GM21786 (cell line): ENCODE data around the gene ZNF778.
A peak's percentile ranks its signal among the peaks of the same experiment; 100 is the strongest.

Source experiments
- ATAC-seq: cut with Tn5 transposase; IDR thresholded peaks from one replicate; pipeline ENCODE4 v1.9.1; 2021; ENCODE audit not compliant: unreplicated experiment

The ZNF778 gene

DNA sequence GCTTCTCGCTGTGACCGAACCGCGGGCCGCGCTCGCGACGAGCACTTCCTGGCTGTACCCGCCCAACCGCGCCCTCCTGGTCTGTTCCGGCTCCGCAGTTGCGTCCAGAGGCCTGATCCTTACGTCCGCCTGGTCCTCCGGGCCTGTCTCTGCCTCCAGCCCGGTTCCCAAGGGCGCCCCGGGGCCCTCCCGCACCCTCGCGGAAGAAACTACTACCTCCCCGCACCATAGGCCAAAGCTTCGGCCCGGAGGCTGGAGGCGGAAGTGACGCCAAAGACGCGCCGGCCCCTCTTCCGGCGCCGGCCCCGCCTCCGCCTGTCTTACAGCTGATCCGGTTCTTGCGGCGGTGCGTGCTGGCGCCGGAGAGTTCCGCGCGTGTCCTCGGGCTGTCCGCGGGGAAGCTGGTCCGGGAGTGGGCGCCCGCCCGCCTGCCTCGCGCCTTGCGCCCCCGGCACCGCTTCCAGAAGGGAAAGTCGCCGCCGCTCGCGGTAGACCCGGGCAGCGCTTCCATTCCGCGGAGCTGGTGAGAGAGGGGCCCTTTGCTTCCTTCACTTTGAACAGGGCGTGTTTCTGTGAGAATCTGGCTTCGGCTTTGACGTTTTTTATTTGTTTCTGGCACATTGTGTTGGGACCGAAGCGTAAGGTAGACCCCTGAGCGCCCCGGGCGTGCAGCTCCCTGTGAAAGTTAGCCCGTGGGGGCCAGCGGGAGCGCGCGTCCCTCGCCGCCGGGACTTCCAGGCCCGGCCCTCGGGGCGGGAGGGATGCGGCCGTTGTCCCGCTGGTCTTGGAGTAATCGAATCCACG, at the start of gene ZNF778:
TSS of gene ZNF778 (plus strand) at position 316 of the 804 bp plus-strand sequence. CDS start 3,425 bp downstream, outside the sequence.
- peak; percentile 77 for ATAC-seq

DNA sequence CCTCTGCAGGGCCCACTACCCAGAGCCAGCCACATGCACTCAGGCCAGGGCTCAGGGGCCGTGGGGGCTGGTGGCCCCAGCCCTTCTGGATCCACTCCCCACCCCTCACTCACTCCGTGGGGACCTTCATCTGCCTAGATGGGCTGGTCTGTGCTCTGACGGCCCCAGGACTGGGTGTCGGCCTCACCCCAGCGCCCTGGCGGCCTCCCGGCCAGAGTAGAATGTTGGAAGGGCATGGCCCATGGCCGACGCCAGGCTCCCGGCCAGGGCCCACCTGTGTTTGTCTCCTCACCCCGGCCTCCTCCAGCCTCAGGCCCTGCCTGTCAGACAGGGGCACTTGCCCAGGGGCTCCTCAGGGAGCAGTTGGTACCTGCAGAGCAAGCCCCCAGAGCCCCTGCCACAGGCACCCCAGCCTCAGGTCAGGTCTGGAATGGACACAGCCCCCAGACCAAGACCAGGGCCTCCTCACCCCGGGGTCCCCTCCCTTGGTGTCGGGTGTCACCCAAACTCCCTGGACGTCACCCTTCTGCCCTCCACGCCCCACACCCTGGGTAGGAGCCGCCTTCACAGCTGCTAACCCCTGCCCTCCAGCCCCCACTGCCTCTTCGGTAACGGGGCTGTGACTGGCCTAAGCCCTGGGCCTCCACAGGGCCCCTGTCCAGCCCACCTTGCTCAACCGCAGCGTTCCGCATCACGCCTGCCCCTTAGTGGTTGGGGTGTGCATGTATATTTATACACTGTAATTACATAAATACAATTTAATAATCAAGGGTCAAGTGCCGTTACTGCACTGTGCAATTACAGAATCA, 48.9 kb upstream of the ZNF778 start:
- ATAC-seq = no peak

DNA sequence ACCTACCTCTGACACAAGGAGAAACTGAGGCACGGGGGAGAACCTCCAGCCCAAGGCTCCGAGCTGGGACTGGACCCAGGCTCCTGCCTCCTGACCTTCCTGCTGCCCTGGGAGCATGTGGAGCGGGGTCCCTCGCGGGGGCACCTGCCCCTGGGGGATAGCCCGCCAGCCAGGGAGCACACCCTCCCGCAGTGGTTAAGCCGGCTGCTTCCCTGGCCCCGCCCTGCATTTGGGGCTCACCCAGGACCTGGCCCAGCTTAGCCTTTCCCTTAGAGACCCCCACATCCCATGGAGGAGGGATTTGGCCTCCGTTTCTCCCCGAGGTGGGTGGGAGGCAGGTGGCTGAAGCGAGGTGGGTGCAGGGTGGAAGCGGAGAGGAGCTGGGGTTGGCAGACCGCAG, 47.7 kb upstream of the ZNF778 start:
- ATAC-seq = no peak

DNA sequence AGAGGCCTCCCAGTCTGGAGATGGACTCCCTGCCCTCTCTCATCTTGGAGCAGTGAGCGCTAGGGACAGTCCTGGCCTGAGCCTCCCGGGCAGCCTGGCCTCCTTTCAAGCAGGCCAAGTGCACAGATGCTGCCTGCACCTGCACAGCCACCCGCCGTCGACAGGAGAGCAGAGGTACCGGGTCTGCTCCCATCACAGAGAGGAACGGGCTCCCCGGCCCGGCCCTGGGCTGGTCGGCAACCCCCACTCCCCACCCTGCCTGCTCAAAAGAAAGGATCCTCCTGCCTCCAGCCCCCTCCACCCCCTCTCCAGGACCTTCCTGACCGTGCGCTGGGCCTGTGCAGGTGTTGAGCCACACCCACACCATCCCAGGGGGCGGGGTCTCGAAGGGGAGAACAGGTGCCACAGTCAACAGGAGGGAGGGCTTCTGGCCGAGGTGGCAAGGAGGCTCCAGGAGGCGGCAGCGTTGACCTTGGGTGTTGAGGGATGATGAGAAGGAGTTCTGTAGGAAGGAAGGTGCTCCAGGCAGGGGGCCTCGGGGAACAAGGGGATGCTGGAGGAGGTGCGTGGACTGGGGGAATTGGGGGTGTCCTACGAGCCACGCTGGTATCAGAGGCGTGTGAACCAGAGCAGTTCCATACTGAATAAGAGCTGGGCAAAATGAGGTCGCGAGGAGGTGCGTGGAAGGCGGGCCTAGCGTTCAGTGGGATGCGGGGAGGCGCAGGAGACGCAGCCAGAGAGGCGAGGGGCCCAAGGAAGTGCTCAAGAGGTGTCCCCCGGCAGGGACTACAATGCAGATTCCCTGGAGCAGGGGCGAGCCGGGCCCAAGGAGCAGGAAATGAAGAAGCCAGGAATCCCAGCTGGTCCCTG, 46.9 kb upstream of the ZNF778 start:
- no peak for ATAC-seq

DNA sequence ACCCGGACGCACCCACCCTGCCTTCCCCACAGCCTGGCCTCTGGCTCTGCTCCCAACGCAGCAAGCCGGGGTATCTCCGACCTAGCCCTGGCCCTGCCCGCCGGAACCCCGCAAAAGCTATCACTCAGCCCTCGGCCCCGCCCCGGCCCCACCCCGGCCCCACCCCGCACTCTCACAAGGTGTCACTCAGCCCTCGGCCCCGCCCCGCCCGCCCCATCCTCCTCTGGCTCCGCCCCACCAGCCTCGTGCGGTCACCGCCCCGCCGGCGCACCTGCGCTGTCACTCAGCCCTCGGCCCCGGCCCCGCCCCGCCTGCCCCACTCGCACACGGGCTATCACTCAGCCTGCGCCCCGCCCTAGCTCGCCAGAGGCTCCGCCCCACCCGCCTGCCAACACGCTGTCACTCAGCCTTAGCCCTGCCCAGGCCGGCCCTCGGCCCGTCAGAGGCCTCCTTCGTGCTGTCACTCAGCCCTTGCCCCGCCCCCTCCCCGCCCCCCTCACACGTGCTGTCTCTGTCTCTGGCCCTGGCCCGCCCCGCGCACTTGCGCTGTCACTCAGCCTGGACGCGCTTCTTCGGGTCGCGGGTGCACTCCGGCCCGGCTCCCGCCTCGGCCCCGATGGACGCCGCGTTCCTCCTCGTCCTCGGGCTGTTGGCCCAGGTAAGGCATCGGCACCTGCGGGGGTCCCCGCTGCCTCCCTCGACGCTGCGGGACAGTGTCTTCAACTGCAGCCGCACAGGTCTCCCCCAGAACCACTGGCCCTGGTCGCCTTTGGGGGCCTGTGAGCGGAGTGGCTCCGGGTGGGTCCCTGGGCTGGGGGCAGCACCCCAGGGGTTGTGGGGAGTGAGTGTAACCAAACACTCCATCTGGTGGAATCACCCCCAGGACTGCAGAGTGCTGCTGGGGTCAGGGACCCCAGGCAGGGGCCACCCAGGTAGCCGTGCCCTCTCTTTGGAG, 46.0 kb upstream of the ZNF778 start, which contains the start of gene CDH15:
TSS of gene CDH15 (plus strand) at position 533 of the 955 bp plus-strand sequence. CDS start at position 617, 84 bp downstream.
- peak; percentile 72 for ATAC-seq

DNA sequence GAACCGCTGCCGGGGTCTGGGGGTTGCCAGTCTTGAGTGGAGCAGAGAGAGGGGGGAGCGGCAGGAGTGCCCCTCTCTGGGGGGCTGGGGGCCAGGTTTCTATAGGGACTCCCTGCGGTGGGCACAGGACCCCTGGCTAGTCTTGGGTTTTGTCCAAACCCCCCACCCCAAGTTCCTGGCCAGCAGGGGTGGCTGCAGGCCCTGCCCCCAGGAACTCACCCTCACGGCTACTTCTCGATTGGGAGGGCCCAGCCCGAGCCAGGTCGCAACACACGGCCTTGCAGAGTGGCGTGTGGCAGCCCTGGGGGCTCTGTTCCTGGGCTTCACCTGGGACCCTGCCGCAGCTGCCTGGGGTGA, 45.4 kb upstream of the ZNF778 start:
- ATAC-seq = no peak

DNA sequence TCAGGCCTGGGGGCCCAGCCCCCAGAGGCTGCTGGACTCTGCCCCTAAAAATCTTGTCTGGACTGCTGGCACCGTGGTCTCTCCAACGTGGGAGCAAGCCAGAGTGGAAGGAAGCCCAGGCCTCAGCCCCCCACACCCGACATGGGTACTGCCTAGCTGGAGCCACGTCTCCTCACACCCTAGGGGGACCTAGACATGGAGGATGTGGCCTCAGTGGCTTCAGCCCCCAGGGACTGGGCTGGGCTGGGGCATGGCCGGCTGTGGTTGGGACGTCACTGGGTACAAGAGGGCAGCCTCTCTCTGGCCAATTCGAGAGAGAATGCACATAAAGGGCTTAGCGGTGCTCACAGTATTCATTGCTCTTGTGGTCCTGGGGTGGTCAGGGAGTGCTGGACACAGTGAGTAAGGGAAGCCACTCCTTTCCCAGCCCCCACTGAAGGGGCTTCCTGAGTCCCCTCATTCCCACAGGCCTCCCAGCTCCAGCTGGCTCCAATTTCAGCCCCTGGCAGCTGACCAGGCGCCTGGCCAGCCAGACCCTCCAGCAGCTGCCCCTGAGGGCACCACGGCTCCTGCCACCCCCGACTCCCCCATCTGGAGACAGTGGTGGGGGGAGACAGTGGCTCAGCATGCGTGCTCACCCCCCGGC, 44.9 kb upstream of the ZNF778 start:
- ATAC-seq = no peak

DNA sequence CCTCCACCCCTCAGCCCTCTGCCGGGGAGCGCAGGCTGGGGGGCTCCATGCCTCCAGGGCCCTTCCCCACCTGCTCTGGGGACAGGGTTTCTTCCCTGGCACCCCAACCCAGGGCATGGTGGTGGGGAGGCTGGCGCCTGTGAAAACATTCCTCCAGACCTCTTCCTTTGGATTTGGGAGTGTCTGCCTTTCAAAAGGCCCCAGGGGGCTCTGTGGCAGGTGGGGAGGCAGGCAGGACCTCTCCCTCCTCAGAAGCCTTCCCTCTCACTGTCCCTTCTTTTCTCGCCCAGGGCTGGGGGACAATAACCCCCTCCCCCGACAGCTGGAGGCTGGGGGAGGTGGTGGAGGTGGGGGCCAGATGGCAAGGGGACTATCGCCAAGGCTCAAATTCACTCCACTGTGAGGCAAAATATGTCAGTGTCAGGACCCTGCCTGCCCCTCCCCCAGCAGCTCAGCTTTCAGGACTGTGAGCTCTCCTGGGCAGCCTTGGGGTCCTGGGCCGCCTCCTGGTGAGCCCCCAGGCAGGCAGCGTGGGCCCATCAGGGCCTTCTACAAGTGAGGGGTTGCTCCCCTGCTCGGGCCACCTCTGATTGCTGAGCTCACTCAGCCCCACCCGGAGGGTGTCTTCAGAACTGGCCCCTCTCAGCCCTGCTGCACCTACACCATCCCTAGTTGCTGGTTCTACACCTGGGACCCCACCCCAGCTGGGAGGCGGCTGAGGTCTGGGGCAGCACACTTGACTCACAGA, 44.2 kb upstream of the ZNF778 start:
- no peak for ATAC-seq

DNA sequence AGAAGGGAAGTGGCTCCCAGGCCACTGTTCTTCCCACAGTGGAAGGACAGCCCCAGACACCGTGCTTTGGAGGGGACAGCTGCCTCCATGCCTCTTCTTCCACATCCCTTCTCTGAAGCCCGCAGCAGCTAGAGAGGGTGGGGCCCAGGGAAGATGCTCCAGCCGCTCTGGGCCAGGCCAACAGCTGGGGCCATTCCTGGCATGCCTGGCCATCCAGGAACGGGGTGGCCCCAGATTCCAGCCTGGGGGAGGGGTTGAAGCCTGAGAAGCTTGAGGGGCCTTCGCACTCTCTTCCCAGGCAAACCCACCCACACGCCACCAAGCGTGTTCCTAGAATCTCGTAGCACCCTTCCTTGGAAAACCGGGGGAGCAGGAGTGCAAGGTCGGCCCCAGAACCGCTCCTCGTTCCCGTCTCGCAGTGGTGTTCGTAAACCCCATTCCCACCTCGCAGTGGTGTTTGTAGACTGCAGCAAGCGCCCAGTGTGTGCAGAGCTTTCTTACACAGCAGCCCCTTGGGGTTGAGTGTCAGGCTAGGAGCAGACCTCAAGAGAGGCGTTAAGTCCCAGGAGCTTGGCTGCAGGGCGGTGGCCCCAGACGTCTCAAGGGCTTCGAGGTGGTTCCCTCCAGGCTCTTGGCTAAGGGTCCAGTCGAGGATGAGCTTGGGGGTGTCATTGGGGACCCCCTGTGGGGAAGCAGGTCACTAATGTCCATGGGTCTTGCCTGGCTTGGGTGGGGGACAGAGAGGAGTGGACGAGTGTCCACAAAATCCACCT, 43.3 kb upstream of the ZNF778 start:
- ATAC-seq = no peak

DNA sequence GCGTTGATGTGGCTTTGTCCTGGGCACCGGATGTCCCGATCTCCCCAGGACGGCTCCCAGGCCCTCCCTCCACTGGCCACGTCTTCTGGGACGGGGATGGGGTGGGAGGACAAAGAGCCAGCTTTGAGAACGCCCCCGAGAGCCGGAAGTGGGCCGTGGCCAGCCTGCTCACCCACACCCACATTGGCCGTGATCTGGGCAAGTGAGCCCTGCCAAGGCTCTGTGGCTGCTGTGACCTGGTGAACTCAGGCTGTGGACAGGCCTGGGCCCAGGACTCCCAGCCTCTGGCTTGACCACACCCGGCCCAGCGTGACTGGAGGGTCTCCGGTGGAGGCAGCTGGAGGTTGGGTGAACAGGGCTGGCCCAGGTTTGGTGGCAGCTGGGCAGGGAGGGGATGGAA, 42.6 kb upstream of the ZNF778 start:
- ATAC-seq = no peak

DNA sequence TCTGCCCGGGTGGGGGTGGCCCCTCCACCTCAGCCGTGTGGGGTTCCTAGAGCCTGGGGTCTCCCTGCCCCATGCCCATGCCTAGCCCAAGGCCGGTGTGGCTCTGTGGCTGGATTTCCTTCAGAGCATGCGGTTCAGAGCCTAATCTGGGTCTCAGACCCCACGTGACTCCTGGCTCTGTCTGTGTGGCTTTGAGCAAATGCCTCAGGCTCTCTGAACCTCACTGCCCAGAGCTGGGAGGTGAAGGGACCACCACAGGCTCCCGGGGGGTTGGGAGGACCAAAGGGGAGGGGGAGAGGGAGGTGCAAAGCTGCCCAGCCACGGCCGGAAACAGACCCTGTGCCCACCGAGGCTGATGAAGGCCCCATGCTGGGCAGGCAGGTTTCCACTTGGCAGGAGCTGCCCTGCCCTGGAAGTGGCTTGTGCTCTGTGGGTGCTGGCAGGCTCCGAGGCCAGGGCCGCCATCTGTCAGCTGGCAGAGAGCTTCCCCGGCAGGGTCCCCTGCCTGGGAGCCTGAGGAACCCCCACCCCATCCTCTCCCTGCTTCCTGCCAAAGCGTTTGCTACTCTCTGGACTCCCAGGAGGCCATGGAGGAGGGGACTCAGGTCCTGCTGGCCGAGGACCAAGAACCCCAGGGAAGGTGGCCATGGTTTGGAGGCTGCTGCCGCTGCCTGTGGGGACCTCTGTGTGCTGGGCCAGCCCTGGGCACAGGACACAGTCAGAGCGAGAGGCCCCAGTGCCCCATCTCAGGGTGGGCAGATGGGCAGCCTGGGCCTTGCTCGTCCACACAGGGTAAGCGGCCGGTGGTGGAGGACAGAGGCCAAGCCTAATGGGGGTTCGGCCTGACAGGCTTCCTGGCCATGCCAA, 42.0 kb upstream of the ZNF778 start:
- no peak for ATAC-seq

DNA sequence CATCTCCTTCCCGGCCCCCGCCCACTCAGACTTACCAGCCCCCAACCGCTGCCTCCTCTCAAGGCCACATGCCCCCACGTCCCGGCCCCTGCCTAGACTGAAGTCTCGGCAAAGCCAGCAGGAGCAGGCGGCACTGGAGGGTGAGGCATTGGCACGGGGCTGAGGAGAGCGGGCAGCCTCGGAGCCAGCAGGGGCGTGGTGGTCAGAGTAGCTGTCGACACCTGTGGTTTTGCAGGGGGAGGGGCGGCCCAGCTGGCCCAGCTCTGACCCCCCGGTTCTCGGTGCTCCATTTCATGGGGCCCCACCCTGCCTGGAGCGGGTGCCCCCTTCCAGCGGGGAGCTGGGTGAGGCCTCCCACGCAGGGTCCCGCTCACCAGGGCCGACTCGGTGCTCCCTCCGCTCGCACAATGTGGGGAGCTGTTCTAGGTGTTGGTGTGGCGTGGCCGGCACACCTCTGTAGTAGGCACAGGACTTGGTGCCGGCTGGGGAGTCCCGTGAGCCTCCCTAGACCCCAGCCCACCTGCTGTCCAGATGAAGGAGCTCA, 41.3 kb upstream of the ZNF778 start:
- no peak for ATAC-seq

DNA sequence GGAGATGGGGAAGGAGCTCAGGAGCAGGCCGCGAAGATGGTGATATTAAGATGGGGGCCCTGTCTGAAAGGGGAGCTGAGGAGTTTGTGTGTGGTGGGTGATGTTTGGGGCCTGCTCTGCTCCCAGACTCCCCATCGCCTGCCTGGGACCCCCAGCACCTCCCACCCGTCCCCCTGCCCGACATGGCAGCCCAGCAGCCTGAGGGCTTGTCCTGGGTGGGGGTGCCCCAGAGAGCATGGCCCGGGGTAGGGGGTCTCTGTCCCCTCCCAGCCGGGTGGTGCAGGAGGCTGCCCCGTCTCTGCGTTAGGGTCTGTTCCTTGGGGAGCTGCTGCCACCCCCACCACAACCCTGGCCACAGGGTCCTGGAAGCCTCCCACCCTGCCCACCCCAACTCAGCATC, 40.8 kb upstream of the ZNF778 start:
- ATAC-seq = no peak

DNA sequence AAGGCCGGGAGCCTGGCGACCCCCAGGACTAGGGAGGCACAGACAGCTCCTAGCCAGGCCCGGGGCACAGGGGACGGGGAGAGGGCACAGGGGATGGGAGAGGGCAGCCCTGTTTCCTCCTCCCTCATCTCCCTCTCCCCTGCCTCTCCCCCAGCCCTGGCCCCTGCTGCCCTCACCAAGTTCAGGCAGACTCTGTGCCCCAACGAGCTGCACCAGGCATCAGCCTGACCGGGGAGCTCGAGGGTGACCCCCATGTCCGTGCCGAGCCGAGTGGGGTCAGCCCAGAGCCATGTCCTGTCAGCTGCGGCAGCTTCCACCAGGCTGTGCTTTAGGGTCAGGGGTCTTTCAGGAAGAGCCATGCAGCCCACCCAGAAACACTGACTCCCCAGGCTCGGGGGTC, 40.0 kb upstream of the ZNF778 start:
- no peak for ATAC-seq

DNA sequence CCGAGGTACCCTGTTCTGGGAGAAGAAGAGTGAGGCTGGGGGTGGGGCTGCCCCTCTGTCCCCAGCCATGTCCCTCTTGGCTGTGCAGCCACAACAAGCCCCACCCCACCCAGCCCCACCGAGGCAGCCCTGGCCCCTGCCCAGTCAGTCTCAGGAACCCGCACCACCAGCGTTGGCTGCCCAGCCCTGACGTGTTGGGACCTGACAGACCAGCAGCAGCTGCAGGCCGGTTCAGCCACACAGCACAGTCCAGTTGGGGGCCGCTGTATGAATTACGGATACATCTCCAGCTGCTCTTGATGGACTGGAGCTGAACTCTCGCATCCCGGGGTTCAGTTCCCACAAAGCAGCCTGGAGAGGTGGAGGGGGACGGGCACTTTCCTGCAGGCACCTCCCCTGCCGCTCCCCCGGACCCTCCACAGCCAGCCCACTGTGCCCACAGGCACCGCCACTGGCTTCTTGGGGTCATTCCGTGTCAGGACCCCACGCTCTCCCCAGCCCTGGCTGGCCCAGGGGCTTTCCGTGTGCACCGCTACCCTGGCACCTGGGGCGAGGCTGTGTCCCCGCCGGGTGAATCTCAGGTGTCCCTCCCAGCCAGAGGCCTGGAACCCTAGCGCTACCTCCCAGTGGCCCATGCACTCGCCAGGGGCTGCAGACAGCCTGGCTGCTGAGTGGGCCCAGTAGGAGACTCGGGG, 38.9 kb upstream of the ZNF778 start:
- no peak for ATAC-seq

DNA sequence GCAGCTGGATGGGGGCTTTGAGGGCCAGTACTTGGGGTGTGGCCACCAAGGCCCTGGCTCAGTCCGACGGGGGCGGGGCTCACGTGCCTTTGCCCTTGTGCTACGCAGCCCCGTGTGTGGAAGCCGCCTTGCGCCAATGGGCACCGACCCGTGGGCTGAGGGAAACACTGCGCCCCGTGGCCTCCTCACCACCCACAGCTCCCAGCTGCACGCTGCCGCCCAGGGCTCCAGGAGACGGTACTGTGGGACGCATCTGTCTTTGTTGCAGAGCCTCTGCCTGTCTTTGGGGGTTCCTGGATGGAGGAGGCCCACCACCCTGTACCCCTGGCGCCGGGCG, 38.4 kb upstream of the ZNF778 start:
- ATAC-seq = no peak
